Stomach (tissue), 4 donors: ENCODE results near the gene LENEP.
A peak's percentile ranks its signal among the peaks of the same experiment; 100 is the strongest.

Experiments
- EP300 ChIP-seq: sonication (generic); formaldehyde crosslinking; IDR thresholded peaks from one replicate; pipeline ENCODE4 v1.6.1; 2017; ENCODE audit warnings: antibody characterized with exemption
- POLR2A ChIP-seq, 4 donors: fragments of 450-650 bp; IDR thresholded peaks; one replicate each; pipeline ENCODE4 v1.6.1; 2016; ENCODE audit warnings: antibody characterized with exemption in 4 of 4, control low read depth in 2 of 4, mild to moderate bottlenecking in 1 of 4, moderate library complexity in 1 of 4
- POLR2AphosphoS5 ChIP-seq, 3 donors: sonication (generic); formaldehyde crosslinking; IDR thresholded peaks; one replicate each; pipeline ENCODE4 v1.6.1; 2016; ENCODE audit warnings: antibody characterized with exemption in 3 of 3
- TF ChIP-seq, protein P1 (sequence below), 7 experiments: fragments of 450-650 bp in 4 of 7; fragments of 200-600 bp in 3 of 7; sonication (generic) in 3 of 7; IDR thresholded peaks; one replicate each; pipeline ENCODE4 v1.5.1; 2016 to 2019; ENCODE audit warnings: antibody characterized with exemption in 7 of 7, control low read depth in 2 of 7, mild to moderate bottlenecking in 1 of 7

DNA sequence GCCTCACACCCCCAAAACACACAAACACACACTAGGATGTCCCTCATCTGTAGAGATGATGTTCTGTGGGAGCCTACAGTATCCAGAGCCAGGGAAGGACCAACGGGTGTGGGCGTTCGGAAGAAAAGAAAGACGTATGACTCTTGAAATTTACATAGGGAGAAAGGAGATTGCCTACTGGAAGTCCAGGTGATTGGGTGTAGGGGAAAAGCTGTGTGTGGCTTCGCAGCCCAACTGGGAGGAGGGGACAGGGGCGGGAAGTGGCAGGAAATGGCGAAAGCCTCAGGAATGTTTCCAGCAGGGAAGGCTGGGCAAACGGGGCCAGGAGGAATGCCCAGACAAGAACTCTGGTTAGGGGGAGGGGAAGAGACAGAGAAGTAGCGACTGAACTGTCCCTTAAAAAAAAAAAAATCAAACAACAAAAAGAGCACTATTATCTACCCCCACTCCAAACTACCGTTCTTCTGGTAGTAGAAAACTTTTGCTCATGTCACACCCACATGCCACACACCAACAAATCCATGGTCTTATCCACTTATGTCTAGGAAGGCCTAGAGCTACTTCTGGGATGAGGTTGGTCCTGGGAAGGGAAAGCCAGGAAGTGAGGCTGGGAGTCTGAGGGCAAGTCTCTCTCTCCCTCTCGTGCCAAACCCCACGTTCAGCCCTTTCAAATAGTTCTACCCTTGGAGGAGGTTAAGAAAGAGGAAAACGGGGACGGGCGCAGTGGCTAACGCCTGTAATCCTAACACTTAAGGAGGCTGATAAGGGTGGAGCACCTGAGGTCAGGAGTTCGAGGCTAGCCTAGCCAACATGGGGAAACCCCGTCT is 20.7 kb upstream of the LENEP start:
- TF ChIP-seq POLR2A (IDR thresholded peaks at IDR 0.05) (no peak), POLR2AphosphoS5 (IDR thresholded peaks at IDR 0.05) (peak; percentile 44 to 90 (median 88)), EP300 (peak; percentile 67)
- TF ChIP-seq, protein P1, sequence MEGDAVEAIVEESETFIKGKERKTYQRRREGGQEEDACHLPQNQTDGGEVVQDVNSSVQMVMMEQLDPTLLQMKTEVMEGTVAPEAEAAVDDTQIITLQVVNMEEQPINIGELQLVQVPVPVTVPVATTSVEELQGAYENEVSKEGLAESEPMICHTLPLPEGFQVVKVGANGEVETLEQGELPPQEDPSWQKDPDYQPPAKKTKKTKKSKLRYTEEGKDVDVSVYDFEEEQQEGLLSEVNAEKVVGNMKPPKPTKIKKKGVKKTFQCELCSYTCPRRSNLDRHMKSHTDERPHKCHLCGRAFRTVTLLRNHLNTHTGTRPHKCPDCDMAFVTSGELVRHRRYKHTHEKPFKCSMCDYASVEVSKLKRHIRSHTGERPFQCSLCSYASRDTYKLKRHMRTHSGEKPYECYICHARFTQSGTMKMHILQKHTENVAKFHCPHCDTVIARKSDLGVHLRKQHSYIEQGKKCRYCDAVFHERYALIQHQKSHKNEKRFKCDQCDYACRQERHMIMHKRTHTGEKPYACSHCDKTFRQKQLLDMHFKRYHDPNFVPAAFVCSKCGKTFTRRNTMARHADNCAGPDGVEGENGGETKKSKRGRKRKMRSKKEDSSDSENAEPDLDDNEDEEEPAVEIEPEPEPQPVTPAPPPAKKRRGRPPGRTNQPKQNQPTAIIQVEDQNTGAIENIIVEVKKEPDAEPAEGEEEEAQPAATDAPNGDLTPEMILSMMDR (IDR thresholded peaks at IDR 0.05) = no peak
